HG03066 (cell line): ENCODE results near the gene MEGF6.

Experiments
- ATAC-seq: cut with Tn5 transposase; IDR thresholded peaks from one replicate; pipeline ENCODE4 v1.9.1; 2021; ENCODE audit warnings: low read depth; ENCODE audit not compliant: unreplicated experiment

MEGF6 gene

DNA sequence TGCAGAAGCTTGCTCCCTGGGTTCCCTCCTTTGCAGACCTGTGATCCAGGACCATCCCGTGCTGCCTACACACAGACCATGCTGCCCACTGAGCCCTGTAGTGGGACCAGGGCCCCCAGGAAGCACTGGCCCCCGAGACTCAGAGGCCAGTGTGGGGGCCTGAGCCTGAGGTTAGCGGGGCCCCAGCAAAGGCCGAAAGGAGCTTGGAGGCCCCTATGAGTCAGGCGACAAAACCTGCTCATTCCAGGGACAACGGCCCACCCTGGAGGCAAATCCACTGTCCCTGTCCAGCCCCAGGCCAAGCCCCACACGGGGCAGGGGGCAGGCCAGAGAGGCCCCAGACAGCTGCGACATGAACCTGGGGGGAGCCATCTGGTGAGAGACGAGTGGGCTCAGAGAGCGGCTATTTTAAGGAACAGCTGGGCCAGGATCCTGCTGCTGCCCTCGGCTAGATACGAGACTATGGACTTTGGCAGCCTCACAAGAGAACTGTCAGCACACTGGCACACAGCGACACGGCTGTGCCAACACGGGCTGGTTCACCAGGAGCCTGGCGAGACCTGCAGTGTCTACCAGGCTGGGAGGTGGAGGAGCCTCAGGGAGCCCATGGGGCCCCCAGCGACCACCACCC, 82.1 kb downstream of the MEGF6 start:
- ATAC-seq = no peak

DNA sequence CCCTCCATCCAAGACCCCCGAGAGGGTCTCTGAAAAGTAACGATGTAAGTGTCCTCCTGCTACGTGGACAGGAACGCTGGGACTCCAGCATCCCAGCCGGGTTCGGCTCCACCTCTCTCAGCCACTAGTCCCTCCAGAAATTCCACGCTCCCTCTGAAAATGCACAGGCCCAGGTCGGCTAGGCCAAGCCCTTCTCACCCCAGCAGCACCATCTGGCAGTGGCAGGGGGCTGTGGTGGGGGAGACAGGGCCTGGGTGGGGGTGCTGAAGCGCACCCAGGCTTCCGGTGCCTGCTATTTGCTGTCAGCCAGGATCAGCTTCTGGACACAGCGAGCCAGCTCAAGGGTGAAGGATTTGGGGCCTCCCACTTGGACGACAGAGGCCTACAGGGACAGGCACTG, 83.5 kb downstream of the MEGF6 start:
- ATAC-seq = no peak

DNA sequence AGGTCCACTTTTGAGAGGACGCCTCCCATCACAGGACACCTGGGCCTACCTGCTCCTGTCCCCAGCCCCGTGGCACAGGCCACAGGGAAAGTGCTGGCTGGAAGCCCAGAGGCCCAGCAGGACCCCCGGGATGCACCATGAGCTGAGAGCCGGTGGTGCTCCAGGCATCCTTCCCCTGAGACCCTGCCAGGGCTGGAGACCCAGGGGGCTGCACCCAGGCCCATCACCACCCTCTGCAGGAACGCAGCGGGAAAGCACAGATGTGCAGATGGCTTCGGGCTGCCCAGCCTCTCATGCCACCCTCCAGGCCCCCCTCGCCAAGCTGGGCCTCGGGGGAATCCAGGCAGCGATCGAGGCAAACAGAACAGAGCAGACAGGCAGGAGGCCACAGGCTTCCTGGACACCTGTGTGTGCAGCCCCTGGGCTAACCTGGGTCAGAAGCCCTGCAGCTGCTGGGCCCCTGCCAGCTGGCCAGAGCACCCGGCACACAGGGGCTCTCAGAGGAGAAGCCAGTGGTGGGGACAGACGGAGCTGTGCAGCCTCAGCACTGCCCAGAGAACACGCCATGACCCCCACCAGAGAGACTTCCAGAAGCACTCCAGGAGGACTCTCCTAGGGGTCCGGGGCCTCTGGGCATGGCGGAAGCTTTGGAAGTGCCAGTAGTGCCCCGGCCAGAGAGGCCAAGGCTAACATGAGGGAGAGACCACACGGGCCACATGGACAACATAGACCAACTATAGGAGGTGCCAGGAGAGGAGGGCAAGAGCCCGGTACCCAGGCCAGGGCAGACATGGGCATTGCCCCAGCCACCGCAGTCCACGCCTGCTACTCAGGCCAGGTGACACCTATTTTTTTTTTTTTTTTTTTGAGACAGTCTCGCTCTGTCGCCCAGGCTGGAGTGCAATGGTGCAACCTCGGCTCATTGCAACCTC, 85.5 kb downstream of the MEGF6 start:
- ATAC-seq = no peak

DNA sequence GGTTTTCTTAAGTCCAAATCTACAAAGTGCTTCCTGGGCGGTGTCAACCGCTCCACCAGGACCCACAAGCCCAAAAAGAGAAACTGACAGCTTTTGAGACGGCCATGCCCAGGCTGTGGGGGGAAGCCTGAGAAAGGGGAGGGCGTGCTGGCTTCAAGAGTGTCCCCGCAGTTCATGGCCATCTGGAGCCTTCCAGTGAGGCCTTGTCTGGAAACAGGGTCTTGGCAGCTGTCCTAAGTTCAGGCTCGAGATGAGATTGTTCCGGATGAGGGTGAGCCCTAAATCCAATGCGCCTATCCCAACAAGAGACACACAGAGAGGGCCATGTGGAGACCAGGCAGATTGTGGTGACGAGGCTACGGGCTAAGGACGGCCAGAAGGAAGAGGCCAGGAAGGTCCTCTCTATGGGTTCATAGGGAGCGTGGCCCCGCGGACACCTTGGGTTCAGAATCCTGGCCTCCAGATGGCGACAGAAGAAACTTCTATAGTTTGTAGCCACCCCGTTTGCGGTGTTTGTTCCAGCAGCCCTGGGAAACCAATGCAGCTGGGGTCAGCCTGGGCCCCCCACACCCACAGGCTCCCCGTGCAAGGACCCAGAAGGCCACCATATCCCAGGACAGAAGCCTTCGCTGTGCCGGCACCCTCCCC, 86.6 kb downstream of the MEGF6 start:
- no peak for ATAC-seq

DNA sequence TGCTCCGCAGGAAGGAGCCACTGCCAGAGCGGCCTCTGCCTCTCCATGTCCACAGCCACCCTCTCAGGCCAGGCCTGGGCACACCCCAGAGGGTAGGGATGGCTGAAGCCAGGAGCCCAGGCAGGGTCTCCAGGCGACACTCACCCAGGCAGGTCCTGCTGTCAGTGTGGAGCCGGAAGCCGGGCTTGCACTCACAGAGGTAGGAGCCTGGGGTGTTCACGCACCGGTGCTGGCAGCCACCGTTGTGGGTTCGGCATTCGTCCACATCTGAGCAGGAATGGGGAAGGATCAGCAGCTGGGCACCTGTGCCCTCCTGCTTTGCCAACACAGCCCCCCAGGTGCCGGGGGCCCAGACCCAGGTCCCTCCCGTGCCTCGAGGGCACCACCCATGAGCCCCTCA, 87.3 kb downstream of the MEGF6 start:
- no peak for ATAC-seq

DNA sequence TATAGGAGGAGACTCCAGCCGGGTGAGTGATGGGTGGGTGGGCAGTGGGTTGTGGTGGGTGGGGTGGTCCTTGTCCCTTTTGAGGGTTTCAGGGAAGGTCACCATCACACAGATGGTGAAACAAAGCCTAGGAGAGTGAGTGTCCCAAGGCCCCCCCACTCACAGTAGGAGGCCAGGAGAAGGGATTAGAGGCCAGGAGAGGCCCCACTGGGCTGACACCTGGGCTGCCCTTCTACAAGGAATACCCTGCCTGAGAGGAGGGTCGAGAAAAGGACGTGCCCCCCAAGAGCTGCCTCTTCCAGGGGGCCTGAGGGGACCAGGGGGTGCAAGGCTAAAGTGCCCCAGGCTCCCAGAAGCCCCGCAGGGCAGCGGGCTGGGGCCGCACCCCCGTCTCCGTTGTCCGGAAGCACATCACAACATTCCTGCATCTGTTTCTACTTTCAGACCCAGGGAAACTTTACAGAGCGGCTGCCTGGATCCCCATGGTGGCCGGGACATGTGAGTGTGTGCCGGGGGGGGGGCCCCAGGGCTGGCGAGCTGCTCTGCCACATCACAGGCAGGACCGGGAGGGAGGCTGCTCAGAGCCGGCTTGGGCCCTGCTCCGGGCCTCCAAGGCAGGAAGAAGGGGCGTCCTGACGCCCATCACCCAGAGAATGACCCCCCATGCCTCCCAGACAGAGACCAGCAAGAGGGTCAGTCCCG, 88.6 kb downstream of the MEGF6 start:
- no peak for ATAC-seq

DNA sequence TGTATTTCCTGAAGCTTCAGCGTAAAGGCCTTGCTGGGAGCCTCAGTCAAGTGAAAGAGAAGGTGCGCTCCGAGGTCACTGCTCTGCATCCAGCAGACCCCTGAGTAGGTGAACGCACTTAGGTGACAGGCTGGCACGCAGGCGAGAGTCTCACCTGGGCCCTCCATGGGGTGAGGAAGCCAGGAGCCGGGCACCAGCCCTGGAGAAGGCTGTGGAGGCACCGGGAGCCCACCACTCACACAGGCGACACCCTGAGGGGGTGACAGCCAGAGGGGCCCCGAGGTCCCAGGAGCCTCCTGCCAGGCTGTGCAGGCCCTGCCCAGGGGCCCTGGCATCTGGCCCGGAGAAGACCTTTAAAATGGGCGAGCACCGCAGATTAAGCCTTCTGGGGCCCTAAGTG, 89.2 kb downstream of the MEGF6 start:
- no peak for ATAC-seq

DNA sequence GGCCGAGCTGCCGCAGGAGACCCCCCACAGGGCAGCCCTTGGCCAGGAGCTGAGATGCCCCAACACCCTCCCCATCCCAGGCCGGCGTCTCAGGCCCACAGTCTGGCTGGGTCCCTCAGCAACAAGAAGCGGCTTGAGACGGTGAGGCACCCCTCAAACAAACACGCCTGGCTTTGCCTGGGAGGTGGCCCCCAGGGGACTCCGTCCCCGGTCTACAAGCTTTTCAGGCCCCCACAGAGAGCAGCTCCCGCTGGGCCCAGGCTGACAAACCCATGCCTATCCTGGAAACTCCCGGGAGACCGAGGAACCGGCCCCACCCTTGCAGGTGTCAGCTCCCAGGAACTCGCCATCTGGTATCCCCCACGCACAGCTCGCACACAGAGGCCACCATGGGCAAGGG, 89.9 kb downstream of the MEGF6 start:
- no peak for ATAC-seq

DNA sequence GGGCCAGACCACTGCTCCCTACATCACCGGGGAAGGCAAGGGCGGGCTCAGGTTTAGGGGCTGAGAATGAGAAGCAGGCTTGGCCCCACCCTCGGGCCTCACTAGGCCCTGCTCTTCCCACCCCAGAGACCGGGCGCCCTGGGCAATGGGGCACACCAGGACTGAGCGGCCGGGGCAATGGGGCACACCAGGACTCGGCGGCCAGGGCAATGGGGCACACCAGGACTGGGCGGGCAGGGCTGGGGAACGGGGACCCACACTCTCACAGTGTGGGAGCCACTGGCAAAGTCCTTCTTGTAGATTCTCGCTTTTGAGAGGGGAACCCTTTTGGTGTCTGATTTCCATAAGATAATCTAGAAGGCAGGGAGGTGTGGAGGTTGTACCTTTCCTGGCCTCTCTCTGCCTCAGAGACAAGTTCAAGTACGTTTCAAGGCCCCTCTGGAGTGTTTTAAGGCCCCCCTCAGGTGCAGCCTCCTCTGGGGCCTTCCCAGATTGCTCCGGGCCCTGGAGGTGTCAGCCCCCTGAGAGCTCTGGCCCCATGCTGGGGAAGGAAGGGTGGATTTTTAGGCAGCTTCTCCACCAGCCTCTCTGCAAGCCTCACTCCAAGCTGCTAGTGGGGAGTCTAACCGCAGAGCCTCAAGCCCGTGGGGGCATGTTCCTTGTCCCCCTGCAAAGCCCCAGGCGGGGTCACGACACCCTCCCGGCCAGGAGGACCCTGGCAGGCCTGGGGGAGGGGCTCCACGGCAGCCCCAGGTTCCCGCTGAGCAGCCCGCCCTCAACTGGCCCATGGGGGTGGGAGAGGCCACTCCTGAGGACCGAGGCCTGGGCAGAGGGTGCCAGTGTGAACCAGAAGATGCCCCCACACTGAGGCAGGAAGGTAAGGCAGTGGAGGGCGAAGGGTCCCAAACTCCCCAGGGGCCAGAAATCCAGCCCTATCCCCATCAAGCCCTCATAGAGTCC, 90.6 kb downstream of the MEGF6 start:
- no peak for ATAC-seq

DNA sequence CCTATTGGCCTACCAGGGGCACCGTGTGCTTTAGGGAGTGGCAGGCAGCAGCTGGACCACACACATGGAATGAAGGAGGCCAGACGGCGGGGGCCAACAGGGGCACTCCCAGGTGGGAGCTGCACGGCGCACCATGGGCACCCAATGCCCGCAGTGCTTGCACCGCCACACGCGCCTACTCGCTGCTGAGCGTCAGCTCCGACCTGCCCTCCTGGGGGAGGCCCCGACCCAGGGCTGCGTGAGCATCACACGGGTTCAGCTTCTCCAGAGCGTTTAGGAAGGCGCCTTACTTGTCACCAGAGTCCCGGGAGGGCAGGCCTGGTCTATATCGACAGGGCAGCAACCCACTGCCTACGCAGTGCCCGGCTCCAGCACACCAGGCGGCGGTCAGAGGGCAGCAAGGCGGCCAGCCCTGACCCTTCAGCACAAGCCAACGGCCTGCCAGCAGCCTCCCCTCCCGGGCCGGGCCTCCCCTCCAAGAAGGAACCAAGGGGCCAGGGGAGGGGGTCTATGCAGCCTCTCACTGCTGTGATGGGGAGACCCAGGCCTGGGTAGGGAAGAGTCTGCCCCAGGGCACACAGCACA, 91.9 kb downstream of the MEGF6 start:
- no peak for ATAC-seq

DNA sequence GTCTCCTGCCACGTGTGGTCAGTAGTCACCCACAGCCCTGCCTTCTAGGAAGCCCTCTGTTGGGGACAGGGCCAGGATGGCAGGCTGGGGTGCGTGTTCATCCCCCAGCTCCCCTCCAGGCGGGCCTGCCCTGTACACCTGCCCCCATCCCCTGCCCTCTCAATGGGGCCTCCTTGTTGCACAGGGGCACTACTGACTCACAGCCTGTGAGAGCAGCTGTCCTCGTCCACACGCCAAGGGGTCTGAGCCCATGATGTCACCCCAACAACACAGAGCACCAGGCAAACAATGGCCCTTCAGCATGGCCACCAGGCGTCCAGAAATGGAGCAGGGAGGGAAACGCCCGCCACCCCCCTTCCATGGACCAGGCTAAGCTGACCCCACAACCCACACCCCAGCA, 92.6 kb downstream of the MEGF6 start:
- ATAC-seq = no peak

DNA sequence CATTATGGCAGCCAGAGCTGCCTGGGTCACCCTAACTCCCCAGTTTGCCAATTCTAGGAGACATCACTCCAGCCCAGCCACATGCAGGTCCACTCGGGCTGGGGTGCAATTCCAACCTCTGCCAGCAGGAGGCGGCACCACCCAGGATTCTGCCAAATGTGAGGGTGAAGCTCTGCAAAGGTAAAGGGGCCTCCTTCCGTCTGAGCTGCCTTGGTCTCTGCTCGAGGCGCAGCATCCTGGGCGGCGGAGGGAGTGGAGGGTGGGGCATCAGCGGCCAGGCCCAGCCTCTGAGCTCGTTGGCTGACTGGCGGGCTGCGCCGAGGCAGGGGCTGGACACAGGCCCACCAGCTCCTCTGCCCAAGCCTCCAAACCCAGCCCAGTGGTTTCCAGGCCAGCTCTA, 93.1 kb downstream of the MEGF6 start:
- no peak for ATAC-seq

DNA sequence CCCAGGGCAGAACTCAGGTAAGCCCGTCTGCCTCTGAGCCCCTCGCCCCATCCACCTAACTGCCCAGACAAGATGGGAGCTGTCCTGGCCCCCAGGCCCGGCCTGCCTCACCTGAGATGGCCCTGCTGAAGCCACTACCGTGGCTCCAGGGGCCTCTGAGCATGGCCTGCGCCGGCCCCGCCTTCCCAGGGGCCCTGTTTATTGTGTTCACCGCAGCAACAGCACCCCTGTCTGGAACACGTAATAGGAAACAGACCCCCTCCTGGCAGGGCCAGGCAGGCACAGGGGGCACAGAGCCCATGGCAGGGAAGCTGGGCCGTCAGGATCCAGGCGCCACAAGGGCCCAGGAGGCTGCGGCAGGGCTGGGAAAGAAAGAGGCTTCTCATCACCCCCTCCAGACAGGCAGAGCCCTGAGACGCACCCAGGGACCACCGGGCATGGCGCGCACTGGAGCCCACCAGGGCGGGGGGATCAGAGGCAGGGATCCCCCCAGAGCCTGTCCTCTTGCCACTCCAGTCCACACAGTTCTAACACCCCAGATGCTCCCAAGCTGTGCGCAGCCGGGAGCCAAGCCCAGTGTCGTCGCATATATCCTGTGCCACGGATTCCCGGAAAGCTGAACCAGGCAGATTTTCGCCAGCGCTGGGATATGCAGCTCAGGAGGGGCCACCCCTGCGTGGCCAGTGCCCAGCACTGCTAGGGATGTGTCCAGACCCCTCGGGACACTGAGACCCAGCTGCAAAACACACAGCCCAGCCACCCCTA, 94.2 kb downstream of the MEGF6 start:
- no peak for ATAC-seq

DNA sequence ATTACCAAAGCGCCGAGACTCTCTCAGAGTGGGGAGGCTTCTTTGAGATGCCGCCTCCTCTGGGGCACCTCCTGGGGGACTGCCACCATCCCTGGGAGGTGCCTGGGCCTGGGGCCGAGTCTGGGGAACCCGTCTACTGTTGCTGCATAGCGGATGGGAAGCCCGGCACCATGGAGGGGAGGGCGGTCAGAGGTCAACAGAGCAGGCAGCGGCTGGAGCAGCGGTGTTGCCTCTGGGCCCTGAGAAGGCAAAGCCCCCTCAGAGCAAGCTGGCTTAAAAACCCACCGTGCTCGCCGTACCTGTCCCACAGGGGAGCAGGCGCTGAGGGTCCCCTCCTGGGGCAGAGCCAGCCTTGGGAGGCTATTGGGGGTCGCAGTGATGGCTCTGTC, 94.8 kb downstream of the MEGF6 start:
- ATAC-seq = no peak

DNA sequence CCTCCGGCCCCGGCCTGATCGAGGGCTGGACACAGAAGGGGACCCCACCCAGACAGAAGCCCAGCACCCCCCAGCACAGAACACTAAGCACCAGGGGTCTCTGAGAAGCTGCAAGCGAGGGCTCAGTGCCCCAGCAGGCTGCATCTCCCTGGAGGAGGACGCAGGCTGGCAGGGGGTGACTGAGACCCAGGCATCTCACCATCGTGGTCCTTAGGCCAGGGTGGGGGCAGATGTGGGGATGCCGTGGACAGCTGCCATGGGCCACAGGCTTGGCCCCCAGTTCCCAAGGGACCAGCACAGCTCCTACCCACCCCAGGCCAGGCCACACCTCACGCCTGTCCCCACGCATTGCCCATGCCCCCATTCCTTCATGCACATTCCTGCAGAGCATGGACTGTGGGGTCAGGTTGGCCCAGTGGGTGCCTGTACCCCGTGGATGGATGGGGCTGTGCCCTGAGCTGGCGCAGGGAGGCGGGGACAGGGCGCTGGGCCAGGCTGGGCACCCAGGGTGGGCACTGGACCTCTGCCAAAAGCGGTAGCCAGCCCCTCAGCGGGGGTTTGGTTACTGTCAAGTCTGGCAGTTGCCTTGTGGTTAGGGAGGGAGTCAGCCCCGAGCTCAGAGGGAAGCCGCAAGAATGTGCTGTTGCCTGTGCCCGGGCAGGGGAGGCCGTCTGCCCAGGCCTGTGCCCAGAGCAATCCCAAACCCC, 95.4 kb downstream of the MEGF6 start:
- no peak for ATAC-seq

DNA sequence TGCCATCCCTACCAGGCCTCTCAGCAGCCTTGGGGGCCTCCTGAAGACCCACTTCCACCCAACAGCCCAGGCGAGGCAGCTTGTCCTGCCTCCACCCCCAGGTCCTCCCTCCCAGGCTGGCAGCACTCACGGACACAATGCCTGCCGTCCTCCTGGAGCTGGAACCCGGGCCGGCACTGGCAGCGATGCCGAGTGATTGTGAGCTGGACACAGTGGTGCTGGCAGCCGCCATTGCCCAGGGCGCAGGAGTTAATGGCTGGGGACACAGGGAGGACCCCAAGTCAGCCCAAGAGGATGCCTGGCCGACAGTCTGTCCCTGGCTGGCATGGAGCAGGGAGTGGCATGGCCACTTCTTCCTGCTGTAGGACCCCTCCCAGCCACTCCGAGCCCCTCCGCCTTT, 96.0 kb downstream of the MEGF6 start:
- ATAC-seq = no peak

DNA sequence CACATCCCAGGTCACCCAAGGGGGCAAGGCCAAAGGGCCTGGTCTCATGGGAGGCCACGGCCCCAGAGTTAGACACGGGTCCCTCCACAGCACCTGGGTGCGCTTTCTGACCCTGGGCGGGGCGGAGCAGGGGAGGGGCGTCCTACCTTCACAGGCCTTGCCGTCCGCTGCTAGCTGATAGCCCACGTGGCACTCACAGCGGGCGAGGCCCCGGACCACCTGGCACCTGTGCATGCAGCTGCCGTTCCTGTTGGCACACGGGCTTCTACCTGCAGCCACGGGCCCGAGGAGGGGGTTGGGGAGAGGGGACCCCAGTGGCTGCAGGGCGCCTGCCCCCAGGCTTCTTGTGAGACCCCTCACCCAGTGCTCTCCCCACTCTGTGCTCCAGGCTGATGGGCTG, 96.9 kb downstream of the MEGF6 start:
- no peak for ATAC-seq

DNA sequence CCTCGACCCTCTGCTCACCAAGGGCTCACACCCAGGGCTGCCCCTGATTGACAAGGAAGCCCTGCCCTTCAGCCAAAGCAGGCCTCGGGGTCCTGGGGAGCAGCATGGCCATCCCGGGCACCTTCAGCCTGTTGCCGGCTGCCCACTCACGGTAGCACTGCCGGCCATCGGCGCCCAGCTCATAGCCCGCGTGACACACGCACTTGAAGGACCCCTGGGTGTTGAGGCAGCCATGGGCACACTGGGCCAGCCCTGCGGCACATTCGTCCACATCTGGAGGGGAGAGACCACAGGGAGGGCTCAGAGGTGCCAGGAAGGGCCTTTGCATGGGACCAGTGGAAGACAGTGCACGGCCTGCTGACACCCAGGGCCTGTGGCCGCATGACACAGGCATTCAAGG, 99.5 kb downstream of the MEGF6 start:
- no peak for ATAC-seq
